Mesothelial cell of epicardium (in vitro differentiated cells): ENCODE data around the gene MAST4. TPM values are rescaled to one million over a fixed set of nuclear protein-coding genes. Genes with fewer than 3 reads are reported as not detected.

Experiments
- DNase-seq, 2 experiments: peaks; one replicate each; pipeline ENCODE4 v3.0.0; 2021; ENCODE audit warnings: low spot score in 2 of 2; ENCODE audit not compliant: unreplicated experiment in 2 of 2
- H3K27ac Mint-ChIP-seq: 2 replicates; pipeline ENCODE4 v1.8.0; 2021; ENCODE audit warnings: mixed read lengths
- H3K27me3 Mint-ChIP-seq: 2 replicates; pipeline ENCODE4 v1.8.0; 2021; ENCODE audit warnings: low read depth, mixed read lengths
- H3K36me3 Mint-ChIP-seq: 2 replicates; pipeline ENCODE4 v1.8.0; 2021; ENCODE audit warnings: mixed read lengths
- H3K4me1 Mint-ChIP-seq: 2 replicates; pipeline ENCODE4 v1.8.0; 2021; ENCODE audit warnings: mixed read lengths
- H3K4me3 Mint-ChIP-seq: 2 replicates; pipeline ENCODE4 v1.8.0; 2021; ENCODE audit warnings: mild to moderate bottlenecking, moderate library complexity, mixed read lengths
- H3K9me3 Mint-ChIP-seq: 2 replicates; pipeline ENCODE4 v1.8.0; 2021; ENCODE audit warnings: mixed read lengths
- CTCF ChIP-seq: fragments of 200-600 bp; sonication (generic); IDR thresholded peaks from one replicate; pipeline ENCODE4 v1.5.0; 2021; ENCODE audit warnings: antibody characterized with exemption; ENCODE audit not compliant: unreplicated experiment
- total RNA-seq: library from RNA; stranded (reverse); gene quantifications from 3 replicates; pipeline ENCODE4 v1.2.1, GENCODE V29; 2021

MAST4 gene
- total RNA-seq, 1 donor from 2014 or later, result 29.8 TPM

DNA sequence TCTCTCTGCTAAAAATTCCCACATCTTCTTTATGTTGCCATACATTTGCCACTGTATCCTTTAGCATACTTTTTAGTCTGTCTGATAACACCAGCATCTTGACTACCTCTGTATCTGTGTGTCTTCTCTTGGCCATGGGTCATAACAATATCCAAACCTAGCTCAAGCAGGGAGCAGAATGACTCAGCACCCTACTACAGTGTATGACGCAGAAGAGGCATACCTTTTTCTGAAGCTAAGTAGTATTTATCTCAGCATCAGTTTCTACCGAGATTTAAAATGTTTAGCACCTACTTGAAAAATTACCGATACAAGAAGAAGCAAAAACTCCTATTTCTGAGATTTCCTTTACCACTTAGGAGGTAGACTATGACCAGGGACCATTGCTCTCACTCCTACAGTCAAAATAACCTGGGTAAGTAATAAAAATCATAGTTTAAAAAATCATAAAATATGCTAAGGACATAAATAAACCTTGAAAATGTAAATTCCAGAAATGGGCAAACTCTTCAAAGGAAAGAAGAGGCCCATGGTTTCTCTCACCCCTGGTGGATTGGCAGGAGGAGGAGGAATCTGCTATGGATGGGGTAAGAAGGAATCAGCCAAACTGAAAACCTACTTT is 286.5 kb downstream of the MAST4 start:
- no peak for TF ChIP-seq CTCF
- no peaks in the 10 kb centered on the region for H3K9me3 Mint-ChIP-seq
- peak overlapping the region; percentile 81 for H3K27ac Mint-ChIP-seq
- no peak overlapping the region for H3K4me3 Mint-ChIP-seq
- peaks cover 39% of the 10 kb centered on the region for H3K4me1 Mint-ChIP-seq
- no peaks in the 10 kb centered on the region for H3K36me3 Mint-ChIP-seq
- no peak for DNase-seq
- no peaks in the 10 kb centered on the region for H3K27me3 Mint-ChIP-seq

- DNase-seq, result no peak
- Mint-ChIP-seq H3K4me1 (peaks cover 53% of the 10 kb centered on the region), H3K4me3 (no peak overlapping the region), H3K9me3 (no peaks in the 10 kb centered on the region), H3K36me3 (no peaks in the 10 kb centered on the region), H3K27ac (peak overlapping the region; percentile 9), H3K27me3 (no peaks in the 10 kb centered on the region)
- no peak for TF ChIP-seq CTCF
Measured at GRCh38 chr5:66884564-66885243, 288.5 kb downstream of the MAST4 start.

- H3K27me3 Mint-ChIP-seq, result no peaks in the 10 kb centered on the region
- DNase-seq, result no peak
- H3K9me3 Mint-ChIP-seq, result no peaks in the 10 kb centered on the region
- no peak overlapping the region for H3K4me3 Mint-ChIP-seq
- H3K27ac Mint-ChIP-seq, result no peak overlapping the region
- H3K4me1 Mint-ChIP-seq, result peaks cover 51% of the 10 kb centered on the region
- H3K36me3 Mint-ChIP-seq, result no peaks in the 10 kb centered on the region
- no peak for TF ChIP-seq CTCF
Measured at GRCh38 chr5:66886941-66887340, 290.7 kb downstream of the MAST4 start.

DNA sequence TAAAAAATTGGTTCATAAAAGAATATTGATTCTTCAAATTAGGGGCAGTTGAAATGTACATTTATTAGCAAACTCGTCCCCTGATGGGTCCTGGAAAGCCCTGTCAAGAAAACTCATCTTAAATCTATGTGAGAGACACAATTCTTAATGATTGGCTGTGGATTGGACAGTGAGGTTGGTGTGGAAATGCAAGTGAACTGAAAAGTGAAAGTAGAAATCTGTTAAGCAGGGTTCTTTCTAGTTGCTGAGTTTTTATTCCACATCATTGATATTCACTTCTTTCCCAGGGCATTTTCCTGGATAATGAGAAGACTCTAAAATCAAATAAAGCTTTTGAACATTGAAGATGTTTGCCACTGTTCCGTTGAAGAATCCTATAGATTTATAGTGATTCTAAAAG is 292.4 kb downstream of the MAST4 start:
- Mint-ChIP-seq H3K36me3 (no peaks in the 10 kb centered on the region), H3K27ac (no peak overlapping the region), H3K27me3 (no peaks in the 10 kb centered on the region), H3K9me3 (no peaks in the 10 kb centered on the region), H3K4me3 (no peak overlapping the region), H3K4me1 (peaks cover 46% of the 10 kb centered on the region)
- no peak for DNase-seq
- TF ChIP-seq CTCF, result no peak

- Mint-ChIP-seq H3K36me3 (no peaks in the 10 kb centered on the region), H3K27me3 (no peaks in the 10 kb centered on the region), H3K4me1 (peaks cover 49% of the 10 kb centered on the region), H3K4me3 (no peak overlapping the region), H3K27ac (no peak overlapping the region), H3K9me3 (no peaks in the 10 kb centered on the region)
- no peak for DNase-seq
- no peak for TF ChIP-seq CTCF
Measured at GRCh38 chr5:66889056-66889455, 292.9 kb downstream of the MAST4 start.
